Skin of body (tissue), 2 donors: Measurements from ENCODE around the gene BOD1. TPM values are rescaled to one million over a fixed set of nuclear protein-coding genes. Genes with fewer than 3 reads are reported as not detected.

ENCODE experiments used
- DNase-seq: peaks from one replicate; lab custom pipeline; 2025; lab: John Stamatoyannopoulos, UW
- total RNA-seq: library from RNA; depleted of rRNA; stranded (reverse); fragments of >200 nt; gene quantifications from one replicate; pipeline ENCODE4 v1.2.3, GENCODE V29; 2014

BOD1 gene
- total RNA-seq, 1 donor from 2014 or later: 47.4 TPM

DNA sequence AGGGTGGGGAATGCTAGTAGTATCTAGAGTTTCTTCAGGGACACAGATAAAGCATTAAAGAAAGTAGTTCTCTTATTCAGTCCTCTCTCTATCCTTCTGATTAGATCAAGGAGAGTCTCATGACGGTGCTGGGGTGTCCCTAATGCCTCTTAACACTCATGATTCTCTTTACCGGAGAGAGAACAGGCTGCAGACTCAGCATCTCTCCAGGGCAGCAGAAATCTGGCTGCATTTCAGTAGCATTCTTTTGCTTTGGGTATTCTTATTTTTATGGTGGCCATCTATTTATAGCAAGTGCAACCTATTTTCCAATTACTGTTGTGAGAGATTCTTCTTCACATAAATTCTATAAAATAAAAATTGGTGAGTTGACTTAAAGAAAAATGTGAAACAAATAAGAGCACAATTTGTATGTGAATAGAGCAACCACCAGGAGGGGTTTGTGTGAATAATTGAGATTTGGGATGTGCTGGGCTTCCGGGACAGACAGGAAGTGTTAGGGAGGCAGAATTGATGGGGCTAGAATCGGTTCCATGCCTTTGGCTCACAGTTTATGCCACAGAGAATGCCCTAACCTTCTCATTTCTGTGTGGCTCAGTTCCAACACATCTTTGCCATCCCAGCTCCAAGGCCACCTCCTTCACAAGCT is 23.8 kb upstream of the BOD1 start:
- DNase-seq: no peak

DNA sequence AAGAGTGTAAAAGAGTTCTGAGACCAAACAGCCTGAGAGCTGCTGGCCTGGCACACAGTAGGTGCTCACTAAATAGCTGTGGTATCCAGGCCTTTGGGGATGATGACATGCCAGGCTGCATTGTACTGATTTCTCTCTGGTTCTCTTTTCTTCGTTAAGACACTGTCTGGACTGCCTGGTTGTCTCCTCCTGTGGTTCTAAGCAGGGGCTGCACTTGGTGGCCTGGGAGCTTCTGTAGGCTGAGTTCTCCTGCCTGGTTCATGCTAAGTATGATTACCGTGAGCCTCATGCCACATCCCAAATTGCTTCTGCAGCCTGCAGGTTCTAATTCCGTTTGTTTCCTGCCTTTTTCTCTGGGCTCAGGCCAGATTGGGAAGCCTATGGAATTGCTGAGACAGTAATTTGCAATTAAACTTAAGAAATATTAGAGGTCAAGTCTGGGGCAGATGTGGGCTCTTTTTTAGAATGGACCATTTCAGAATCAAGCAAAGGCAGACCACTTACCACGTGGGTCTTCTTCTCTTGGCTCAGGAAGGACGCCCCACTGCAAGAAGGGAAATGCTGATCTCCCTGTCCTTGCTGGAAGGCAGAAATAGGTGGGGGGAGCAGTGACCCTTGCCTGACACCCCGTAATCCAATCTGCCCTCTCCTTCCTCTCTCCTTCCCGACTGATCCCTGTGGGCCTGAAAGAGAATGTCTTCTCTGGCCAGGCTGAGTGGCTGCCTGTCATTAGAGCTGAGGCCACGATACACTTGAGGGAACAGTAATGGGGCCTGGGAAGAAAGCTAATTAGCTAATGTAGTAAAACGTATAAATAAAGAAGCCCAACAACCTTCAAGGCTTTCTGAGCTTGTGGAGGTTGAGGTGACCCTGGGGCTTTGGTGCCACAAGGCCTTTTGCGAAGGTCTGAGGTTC is 21.9 kb upstream of the BOD1 start:
- DNase-seq: no peak

DNA sequence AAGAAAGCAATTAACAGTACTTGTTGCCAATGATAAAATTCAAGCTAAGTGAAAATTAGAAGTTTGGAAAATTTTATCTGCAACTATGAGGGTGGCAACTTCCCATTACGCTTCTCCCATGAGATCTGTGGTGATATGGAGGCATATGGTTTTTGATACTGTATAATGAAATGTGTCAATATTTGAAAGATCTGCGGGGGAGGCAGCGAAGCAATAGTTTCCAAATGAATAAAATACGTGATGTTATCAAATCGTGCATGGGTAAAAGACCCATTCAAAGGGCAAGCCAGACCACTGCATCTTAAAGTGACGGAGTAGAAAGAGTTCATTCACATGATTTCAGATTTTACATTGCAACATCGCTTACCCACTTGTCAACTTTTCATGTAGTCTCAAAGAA is 20.9 kb upstream of the BOD1 start:
- no peak for DNase-seq

DNA sequence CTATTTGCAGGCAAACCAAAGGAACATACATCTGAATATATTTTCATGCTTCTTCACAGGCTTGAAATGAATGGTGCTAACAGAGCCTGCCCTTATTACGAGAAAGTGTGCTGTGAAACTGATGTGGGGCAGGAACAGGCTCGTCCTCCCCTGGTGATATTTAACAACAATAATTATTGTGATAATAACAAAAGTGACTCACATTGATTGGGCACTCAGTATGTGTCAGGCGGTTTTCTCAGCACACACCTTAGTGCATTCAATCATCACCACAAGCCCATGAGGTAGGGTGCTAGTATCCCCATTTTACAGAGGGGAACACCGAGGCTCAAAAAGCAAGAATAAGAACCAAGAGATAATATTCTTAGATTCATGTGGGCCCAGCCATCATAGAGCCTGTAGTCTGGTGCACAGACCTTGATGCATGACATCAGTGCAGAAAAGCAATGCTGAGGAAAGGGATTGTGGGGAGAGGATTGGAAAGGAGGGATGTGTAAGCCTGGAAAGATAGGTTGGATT is 18.1 kb upstream of the BOD1 start:
- no peak for DNase-seq

DNA sequence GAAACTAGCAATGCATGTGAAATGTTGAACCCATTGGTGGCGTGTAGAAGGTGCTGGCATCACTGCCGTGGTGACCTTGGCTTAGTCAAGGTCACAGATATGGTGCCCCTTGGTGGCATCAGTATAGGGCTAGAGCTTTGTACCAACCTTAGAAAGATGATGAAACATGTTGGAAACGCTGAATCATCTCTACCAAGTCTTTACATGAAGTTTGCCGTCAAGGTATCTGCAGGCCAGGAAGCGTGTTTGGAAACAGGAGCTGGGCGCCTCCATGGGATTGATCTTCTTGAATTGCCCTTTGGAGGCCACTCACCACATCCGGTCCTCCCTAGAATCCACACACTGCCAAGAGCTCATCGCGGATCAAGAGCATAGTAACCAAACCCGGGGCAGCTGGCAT is 16.9 kb upstream of the BOD1 start:
- no peak for DNase-seq

DNA sequence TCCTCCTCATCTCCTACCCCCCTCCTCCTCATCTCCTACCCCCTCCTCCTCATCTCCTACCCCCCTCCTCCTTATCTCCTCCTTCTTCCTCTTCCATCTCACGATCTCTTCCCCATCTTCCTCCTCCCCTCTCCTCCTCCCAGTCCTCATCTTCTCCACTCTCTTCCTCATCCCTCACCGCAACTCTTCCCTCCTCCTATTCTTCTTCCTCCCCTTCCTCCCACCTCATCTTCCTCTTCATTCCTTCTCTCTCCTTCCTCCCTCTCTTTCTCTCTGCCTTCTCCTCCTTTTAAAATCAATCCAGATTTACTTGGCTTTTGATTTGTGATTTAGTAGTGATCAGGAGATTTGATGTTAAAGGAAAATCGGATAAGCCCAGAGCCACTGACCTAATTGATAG is 15.0 kb upstream of the BOD1 start:
- no peak for DNase-seq

DNA sequence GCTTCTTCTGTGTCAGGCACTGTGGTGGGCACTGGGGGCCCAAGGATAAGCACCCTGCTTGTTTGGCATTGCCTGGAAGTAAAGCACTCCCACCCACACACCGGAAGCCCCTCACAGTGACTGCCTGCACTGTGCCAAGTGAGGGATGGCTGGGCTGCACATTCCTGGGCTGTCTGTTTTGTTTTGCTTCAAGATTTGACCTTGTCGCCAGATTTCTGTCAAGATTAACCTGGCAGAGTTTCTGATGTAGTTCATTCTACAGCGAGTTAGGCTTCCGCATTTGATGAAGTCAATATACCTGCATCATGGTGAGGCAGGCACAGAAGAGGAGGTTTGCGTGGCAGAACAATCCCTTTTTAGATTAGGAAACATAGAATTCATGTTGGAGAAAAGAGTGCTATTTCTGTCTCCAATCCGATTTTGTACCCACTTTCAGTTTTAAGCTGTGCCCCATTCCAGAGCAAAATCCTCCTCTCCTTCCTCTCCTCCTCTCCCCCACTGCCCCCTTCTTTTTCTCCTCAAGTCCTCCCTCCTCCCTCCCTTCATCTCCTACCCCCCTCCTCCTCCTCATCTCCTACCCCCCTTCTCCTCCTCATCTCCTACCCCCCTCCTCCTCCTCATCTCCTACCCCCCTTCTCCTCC is 14.4 kb upstream of the BOD1 start:
- no peak for DNase-seq

DNA sequence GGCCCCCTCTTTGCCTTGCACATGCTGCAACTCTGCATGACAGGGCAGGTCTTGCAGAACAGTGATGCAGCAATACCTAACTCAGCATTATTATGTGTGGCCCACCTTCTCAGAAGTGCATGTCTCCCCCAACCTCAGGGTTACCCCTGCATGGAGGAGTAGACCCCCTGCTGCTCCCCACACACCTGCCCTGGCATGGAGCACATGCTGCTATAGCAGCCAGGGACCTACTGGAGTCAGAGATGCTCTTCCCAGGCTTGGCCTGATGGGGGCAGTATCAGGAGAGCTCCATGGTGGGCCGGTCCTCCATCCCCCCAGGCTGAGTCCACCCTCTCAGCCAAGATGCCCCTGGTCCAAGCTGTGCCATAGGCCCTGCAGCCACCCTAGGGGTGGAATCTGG is 13.2 kb upstream of the BOD1 start:
- DNase-seq: no peak

DNA sequence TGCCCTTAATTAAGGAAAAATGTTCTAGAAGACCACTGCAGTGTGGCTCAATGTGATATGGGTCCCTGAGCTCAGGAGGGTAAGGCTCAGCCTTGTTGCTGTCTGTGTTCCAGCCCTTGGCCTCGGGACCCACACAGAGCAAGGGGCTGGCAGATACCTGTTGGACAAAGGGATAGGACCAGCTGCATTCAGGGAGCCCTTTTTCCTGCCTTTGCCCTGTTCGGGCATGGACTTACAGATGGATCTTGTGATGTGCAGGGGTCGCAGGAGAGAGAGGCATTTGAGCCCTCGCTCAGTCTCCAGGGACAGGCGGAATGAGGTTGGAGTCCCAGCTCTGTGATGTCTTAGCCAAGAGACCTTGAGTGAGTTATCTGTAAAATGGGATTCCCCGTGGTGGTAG is 12.1 kb upstream of the BOD1 start:
- DNase-seq: no peak

DNA sequence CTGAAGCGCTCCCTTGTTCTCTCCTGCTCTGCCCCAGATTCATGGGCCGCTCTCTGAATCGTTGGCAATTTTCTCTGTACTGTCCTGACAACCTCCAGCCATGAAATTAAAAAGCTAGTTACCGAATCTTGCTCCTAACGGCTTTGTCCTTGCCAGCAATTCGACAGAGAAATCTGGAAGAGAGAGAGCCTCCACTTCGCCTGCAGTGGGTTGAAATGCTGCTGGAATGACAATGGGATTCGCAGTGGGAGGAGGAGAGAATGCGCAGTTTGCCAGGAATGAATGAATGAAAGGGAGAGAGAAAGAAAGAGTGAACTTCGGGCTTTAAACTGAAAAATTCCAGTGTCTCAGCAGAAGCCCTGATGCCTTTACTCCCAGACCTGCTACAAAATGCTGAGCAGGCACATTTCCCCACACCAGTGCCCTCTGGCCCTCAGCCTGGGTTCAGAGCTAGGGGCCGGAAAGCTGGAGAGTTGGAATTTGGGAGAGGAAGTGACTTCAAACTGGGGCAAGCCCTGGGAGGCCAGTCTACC is 11.5 kb upstream of the BOD1 start:
- DNase-seq: no peak

DNA sequence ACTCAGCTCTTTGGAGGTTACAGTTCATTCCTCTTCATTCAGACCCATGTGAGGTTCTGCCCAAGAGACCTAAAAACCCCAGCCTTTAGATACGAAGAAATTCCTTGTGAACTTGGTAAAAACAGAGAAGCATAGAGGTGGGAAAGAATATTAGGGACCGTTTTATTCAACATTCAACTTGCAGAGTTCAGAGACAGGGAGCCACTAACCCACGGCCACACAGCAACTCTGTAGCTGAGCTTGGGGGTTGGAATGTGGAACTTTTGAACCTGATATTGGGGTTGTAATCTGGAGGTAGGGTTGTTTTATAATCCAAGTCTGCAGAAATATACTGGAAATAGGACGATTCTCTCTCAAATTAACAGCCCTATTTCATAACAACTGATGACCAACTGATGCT is 10.8 kb upstream of the BOD1 start:
- no peak for DNase-seq

DNA sequence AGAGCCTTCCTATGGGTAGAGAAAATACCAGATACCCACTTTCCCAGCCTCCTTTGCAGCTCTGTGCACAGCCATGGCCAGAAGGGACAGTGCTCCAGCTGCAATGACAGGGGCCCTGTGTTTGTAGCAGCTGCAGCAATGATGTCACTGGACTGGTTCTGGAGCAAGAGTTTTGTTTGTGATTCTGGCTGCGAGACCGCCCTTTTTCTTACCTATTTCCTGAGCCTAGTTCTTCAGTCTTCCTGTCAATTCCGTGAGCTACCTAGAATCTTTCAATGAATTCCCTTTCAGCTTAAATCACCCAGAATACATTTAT is 10.0 kb upstream of the BOD1 start:
- DNase-seq: no peak

DNA sequence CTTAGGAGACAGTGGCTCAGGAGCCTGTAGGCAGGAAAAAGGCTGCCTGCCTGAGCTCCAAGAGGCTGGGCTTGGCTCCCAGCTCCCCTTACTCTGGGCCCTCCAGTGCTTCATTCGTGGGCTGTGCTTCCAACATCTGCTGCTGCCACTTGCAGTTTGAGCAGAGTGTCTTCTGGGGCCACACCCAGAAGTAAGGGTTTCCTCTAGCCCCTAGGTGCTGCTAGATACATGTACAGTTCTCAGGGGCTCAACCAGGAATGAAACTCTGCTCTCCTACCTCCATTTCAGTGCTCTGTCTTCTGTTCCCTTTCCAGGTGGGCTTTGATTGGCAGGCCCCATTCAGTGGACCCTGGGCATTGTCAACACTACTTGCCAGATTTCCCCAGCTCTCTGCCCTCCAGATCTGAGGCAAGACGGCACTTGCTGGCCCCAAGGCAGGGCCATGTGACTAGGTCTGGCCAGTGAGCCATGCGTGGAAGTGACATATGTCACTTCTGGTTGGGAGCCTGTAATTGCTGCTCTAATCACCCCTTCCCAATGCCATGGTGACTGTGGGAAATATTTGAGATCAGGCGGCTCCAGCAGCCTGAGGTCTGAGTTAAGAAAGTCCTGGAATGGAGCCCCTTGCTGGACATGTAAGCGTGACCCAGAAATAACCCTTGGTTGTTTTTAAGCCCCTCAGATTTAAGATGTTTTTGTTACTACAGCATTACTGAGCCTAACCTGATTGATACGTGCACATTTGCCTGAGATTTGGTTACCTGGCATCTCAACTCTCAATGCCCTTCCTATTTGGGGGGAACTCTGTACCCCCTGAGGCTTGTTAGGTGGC is 9.4 kb upstream of the BOD1 start:
- no peak for DNase-seq

DNA sequence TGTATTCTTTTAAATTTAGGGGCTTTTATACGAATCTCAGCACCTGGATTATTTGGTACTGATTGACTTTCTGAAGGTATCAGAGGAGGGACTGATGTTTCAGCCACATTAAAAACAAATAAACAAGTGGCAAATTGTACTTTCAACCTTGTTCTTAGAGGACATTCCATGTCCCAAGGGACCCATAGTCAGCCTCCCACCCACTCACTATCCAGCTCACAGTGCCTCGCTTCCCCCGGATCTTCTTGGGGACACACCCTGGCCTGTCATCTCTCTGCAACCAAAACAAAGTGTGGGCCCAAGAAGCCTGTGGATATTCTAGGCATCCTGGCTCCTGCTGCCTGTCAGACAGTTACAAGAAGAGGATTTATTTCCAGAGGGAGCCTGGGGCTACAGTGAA is 8.8 kb upstream of the BOD1 start:
- no peak for DNase-seq

DNA sequence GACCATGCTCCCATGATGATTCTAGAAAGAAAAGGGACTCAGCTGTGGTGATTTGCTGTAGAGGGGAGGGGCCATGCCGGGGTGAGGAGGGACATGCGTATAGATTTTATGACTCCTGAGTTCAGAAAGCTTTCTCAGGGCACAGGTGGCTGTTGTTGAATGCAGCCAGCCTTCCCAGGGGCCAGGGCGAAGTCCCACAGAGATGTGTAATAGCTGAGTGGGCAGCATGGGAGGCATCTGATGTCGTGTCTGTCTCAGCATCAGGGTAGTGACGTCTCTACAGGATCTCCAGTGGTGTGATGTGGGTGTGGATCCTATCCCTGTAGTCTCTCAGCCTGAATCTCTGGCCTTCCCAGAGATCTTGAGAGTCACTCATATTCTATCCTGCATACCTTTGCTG is 7.8 kb upstream of the BOD1 start:
- DNase-seq: no peak

DNA sequence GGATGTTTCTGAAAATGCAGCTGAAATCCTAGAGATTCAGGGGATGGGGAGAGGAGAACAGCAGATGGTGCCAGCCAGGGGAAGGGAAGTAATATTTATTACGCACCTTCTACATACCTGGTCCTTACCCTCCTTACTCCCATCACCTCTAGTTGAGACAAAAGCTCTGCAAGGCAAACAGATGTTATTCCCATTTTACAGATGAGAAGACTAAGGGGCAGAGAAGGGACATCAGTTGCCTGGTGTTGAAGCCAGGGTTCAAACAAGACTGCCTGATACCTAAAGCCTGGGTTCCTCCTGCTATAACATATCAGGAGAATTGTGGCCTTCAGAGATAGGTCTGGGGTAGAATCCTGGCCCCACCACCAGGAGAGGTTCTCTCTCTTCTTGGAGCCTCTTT is 7.3 kb upstream of the BOD1 start:
- no peak for DNase-seq

DNA sequence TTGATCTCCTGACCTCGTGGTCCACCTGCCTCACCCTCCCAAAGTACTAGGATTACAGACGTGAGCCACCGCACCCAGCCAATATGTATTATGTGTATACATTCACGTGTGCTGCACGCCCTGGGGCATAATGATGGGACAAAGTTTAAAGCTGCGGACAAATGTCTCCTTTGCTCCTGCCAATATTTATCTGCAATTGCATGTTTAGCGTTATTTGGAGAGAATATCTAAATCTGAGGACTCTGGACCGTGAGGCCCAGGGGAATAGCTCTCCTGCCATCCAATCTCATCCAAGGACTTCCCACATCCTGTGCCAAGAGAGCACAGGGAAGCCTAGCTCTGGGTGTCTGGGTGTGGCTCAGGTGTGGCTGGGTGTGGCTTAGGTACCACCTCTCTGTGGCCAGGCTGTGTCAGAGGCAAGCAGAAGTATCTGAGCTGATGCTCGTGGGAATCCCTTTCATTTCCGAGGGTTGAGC is 6.9 kb upstream of the BOD1 start:
- DNase-seq: no peak

DNA sequence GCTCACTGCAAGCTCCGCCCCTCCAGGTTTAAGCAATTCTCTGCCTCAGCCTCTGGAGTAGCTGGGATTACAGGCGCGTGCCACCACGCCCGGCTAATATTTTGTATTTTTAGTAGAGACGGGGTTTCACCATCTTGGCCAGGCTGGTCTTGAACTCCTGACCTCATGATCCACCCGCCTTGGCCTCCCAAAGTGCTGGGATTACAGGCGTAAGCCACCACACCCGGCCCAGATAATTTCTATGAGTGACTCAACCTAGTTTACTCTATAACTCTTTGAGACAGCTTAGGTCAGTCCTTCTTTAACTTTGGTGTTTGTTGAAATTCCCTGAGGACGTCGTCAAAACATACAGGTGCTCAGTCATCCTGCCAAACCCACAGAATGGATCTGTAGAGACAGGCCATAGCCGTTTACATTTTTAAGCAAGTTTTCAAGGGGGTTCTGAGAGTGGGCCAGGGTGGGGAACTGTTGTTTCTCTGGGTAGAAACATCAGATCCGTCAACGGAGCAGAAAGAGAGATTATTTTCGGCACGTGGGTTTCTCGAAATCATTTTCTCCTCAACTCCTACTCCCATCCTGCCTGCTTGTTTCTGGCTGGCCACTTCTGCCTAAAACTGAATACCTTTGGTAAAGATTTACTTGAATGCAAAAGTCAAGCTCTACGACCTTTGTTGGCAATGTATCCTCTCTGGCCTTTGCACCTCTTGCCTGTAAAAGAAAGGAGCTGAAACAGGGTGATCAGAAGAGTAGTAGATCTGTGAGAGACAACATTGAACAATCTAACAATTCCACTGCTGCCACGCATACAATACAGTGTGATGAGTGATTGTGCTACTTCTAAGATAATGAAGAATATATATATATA is 6.0 kb upstream of the BOD1 start:
- DNase-seq: no peak

DNA sequence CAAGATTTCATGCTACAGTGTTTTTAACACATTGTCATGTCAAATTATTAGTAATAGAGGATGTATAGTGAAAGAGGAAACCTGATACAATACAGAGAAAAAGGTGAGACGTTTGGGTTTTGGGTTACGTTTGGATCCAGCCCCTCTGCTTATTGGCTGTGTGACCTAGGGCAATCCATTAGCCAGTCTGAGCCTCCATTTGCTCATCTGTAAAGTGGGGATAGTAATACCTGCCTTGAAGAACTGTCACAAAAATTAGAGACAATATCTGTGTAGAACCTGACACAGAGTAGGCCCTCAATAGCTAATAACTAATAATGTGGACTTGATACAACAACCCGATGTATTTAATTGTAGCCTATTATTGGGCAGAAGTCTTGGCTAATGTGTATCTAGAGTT is 4.3 kb upstream of the BOD1 start:
- no peak for DNase-seq

DNA sequence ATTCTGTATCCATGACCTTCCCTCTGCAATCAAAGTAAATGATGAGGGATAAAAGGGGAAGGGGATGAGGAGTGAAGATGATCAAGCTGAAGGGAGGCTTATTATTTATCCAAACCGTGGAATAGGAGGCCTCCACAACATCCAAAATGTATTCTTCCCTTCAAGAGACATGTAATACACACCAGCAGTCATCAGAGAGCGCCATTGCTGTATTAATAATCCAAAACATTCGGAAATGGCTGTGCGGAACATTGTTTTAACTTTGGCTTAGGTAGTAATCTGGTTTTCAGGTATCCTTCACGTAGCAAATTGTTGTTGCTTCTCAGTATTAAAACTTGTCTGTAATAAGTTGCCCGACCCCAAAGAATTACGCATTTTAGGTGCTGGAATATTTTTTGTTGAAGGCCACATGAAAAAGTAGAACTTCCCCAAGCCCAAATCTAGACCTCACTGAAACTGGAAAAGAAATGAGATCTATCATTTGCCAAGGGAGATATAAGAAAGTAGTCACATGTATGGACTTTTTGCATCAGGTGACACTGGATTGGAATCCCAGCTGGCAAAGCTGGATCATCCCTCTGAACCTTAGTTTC is 2.6 kb upstream of the BOD1 start:
- DNase-seq: peak; percentile 52
